ENCODE results near the gene RPL4. TPM values are rescaled to one million over a fixed set of nuclear protein-coding genes. Genes with fewer than 3 reads are reported as not detected.
A peak's percentile ranks its signal among the peaks of the same experiment; 100 is the strongest.

RPL4 gene
- total RNA-seq: 1,358 TPM
- long read RNA-seq, transcript RPL4-201 (10 exons, 2,769 nt): major isoform, 856 of 915 reads
- long read RNA-seq, partial matches to known transcripts: 50 of 915 reads
- long read RNA-seq, other reads (novel, unspliced or antisense): 9 of 915 reads

DNA sequence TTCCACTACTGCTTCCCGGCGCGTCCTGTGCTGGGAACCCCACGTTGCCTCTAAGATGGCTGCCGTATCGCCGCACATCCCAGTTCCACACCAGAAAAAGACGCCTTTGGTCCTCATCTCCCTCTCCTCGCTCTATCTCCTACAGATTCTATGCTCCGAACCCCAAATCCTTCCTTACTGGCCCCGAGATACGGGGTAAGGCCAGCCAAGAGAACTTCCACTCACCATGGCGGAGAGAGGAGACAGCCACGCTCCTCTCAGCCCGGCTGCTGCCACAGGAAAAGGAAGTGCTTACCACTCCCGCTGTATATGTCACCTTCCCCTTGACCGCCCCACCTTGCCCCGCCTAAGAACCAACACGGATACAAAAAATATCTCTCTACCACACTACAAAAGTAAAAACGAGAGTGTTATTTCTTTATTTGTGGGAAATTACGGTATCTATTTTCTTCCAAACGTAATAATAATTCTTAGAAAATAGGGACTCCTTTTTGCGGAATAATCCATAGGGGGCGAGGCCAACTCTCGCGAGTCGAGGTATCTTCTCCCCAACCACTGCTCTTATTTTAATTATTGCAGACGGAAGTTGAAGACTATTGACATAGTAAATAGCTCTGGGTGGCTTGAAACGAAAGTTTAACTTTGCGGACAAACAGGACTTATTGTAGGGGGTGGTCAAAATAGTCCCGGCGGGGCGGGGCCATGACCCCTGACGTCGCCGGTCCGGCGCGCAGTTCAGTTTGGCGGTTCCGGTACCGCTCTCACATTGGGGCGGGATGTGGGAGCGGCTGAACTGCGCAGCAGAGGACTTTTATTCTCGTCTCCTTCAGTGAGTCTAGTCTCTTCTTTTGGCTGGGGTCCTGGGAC is at the start of gene RPL4, which contains the start of gene ZWILCH:
Gene RPL4, minus strand, starts transcription at position 293 of the 867 bp plus-strand sequence. Its CDS starts 65 bp downstream, at position 228.
Gene ZWILCH, plus strand, starts transcription at position 764 of the 867 bp plus-strand sequence. Its CDS starts 13 bp downstream, at position 777.
- DNase-seq: peak; percentile 81
- TF ChIP-seq, protein P1, sequence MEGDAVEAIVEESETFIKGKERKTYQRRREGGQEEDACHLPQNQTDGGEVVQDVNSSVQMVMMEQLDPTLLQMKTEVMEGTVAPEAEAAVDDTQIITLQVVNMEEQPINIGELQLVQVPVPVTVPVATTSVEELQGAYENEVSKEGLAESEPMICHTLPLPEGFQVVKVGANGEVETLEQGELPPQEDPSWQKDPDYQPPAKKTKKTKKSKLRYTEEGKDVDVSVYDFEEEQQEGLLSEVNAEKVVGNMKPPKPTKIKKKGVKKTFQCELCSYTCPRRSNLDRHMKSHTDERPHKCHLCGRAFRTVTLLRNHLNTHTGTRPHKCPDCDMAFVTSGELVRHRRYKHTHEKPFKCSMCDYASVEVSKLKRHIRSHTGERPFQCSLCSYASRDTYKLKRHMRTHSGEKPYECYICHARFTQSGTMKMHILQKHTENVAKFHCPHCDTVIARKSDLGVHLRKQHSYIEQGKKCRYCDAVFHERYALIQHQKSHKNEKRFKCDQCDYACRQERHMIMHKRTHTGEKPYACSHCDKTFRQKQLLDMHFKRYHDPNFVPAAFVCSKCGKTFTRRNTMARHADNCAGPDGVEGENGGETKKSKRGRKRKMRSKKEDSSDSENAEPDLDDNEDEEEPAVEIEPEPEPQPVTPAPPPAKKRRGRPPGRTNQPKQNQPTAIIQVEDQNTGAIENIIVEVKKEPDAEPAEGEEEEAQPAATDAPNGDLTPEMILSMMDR (IDR thresholded peaks at IDR 0.05; ENCODE audit: borderline replicate concordance): no peak
- intact Hi-C loops (cut with micrococcal nuclease): no loop called here
- Histone ChIP-seq H3K27me3 (ENCODE audit: low read depth) (no peaks in the 10 kb centered on the region), H3K36me3 (peaks cover 37% of the 10 kb centered on the region), H3K27ac (replicated peaks) (peak within 1 kb of the TSS; percentile 92), H3K4me3 (peak within 1 kb of the TSS; percentile 81), H3K9me3 (replicated peaks) (no peaks in the 10 kb centered on the region), H3K4me1 (peaks cover 38% of the 10 kb centered on the region)

DNA sequence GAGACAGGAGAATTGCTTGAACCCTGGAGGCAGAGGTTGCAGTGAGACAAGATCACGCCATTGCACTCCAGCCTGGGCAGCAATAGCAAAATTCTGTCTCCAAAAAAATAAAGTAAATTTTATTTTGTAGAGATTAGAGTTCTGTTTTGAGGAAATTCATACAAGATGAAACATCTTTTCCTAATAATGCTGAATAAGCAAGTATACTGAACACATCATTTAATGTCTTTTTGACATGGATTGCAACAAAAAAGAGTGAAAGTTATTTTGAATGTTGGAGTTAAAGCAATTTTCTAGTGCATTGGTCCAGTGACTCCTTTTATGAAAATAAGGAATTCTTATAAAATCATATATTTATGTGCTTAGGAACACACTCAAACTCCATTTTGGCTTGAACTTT is 40.6 kb upstream of the RPL4 start:
- no peak overlapping the region for H3K27ac ChIP-seq (replicated peaks)
- TF ChIP-seq, protein P1 (IDR thresholded peaks at IDR 0.05; ENCODE audit: borderline replicate concordance): no peak
- intact Hi-C loops (cut with micrococcal nuclease): no loop called here

DNA sequence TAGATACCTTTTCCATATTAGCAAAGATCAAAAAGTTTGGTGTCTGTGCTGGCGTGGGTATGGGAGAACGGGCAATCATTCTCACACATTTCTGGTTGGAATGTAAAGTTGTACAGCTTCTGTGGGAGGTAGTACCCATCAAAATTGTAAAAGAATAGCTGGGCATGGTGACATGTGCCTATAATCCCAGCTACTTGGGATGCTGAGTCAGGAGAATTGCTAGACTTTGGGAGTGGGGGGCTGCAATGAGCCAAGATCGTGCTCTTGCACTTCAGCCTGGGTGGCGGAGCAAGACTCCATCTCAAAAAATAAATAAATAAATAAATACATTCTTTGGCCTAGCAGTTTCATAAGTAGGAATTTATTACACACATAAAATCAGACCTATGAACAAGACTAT is 38.2 kb upstream of the RPL4 start:
- DNase-seq: no peak
- Histone ChIP-seq H3K36me3 (peaks cover 16% of the 10 kb centered on the region), H3K9me3 (replicated peaks) (no peaks in the 10 kb centered on the region), H3K27ac (replicated peaks) (no peak overlapping the region), H3K27me3 (ENCODE audit: low read depth) (no peaks in the 10 kb centered on the region), H3K4me1 (no peaks in the 10 kb centered on the region), H3K4me3 (no peak overlapping the region)
- TF ChIP-seq, protein P1 (IDR thresholded peaks at IDR 0.05; ENCODE audit: borderline replicate concordance): no peak
- intact Hi-C loops (cut with micrococcal nuclease): no loop called here

More for the DNA sequence above, 40.6 kb upstream of the RPL4 start:
- no peaks in the 10 kb centered on the region for H3K4me1 ChIP-seq
- H3K27me3 ChIP-seq (ENCODE audit: low read depth): no peaks in the 10 kb centered on the region
- H3K4me3 ChIP-seq: no peak overlapping the region
- H3K9me3 ChIP-seq (replicated peaks): no peaks in the 10 kb centered on the region
- peaks cover 15% of the 10 kb centered on the region for H3K36me3 ChIP-seq
- DNase-seq: no peak

DNA sequence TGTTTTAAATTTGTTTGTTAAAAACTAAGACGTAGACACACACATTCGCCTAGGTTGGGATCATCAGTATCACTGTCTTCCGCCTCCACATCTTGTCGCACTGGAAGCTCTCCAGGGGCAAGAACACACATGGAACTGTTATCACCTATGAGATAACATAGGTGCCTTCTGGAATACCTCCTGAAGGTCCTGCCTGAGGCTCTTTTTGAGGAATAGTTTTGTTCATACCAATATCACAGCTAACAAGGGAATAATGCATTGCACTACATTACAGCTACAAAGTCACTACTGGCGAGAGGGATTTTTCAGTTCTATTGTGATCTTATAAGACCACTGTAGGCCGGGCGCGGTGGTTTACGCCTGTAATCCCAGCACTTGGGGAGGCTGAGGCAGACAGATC is 30.4 kb upstream of the RPL4 start:
- intact Hi-C loops (cut with micrococcal nuclease): no loop called here
- Histone ChIP-seq H3K4me1 (no peaks in the 10 kb centered on the region), H3K4me3 (no peak overlapping the region), H3K36me3 (peaks cover 5% of the 10 kb centered on the region), H3K9me3 (replicated peaks) (no peaks in the 10 kb centered on the region), H3K27ac (replicated peaks) (no peak overlapping the region), H3K27me3 (ENCODE audit: low read depth) (no peaks in the 10 kb centered on the region)
- TF ChIP-seq, protein P1 (IDR thresholded peaks at IDR 0.05; ENCODE audit: borderline replicate concordance): no peak
- no peak for DNase-seq

DNA sequence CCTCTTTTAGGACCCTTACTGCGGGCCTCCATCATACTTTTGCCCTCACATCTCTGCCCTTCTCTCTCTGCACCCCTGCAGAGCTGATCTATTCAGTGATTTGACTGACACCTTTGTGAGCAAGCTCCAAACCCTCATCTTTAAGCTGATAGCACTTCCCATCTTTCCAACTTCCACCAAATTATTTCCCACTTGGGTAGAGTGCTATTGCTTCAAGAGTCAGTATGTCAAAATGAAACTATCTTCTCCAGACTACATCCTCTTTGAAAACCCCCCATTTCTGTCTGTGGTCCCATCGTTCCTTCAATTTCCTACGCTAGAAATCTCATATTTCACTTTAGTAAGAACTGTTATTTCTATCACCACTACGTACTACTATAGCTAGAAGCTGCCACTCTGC is 20.2 kb upstream of the RPL4 start:
- Histone ChIP-seq H3K27ac (replicated peaks) (no peak overlapping the region), H3K27me3 (ENCODE audit: low read depth) (no peaks in the 10 kb centered on the region), H3K9me3 (replicated peaks) (no peaks in the 10 kb centered on the region), H3K36me3 (peaks cover 26% of the 10 kb centered on the region), H3K4me1 (no peaks in the 10 kb centered on the region), H3K4me3 (no peak overlapping the region)
- DNase-seq: no peak
- TF ChIP-seq, protein P1 (IDR thresholded peaks at IDR 0.05; ENCODE audit: borderline replicate concordance): no peak
- intact Hi-C loops (cut with micrococcal nuclease): no loop called here
